Psoas muscle (tissue), 8 donors: ENCODE results near the gene ZC3H8. TPM values are rescaled to one million over a fixed set of nuclear protein-coding genes. Genes with fewer than 3 reads are reported as not detected.

ENCODE experiments used
- ATAC-seq, 4 donors: fragments of 200-7000 bp; cut with Tn5 transposase; one replicate each; pipeline ENCODE4 v1.9.1; 2020; ENCODE audit warnings: moderate library complexity in 3 of 4, mild to moderate bottlenecking in 2 of 4
- DNase-seq, 2 donors: peaks; one replicate each; pipeline ENCODE4 v3.0.0-alpha.2; 2020
- H3K27ac ChIP-seq: fragments of 200-600 bp; one replicate; pipeline ENCODE4 v1.8.0; 2022
- H3K27me3 ChIP-seq, 3 donors: fragments of 200-600 bp in 1 of 3; one replicate each; pipeline versions ENCODE4 v1.6.1 to v1.8.0; 2013 to 2022; ENCODE audit warnings: low read length in 2 of 3, mild to moderate bottlenecking in 2 of 3, moderate library complexity in 1 of 3; ENCODE audit not compliant: insufficient read depth in 3 of 3
- H3K36me3 ChIP-seq, 2 donors: fragments of 200-600 bp in 1 of 2; one replicate each; pipeline versions ENCODE4 v1.6.1 to v1.8.0; 2013 to 2022; ENCODE audit warnings: low read depth in 1 of 2, mild to moderate bottlenecking in 1 of 2, moderate library complexity in 1 of 2; ENCODE audit not compliant: insufficient read depth in 1 of 2
- H3K4me1 ChIP-seq: fragments of 200-600 bp; one replicate; pipeline ENCODE4 v1.8.0; 2022
- H3K4me3 ChIP-seq: fragments of 200-600 bp; one replicate; pipeline ENCODE4 v1.8.0; 2022; ENCODE audit warnings: mild to moderate bottlenecking
- H3K9me3 ChIP-seq: fragments of 200-600 bp; one replicate; pipeline ENCODE4 v1.8.0; 2022
- CTCF ChIP-seq: fragments of 200-600 bp; IDR thresholded peaks from one replicate; pipeline ENCODE4 v1.8.0; 2022; ENCODE audit warnings: antibody characterized with exemption
- WGBS, 3 donors: extraction: QIAGEN DNeasy Blood & Tissue Kit; methylation state at CpG; one replicate each; pipeline versions ENCODE4 v1.1.6 to v1.1.7; 2013; 5-methylcytosine and 5-hydroxymethylcytosine counted together
- intact Hi-C, 2 donors: fragments of 100-400 bp; cut with DNase I; formaldehyde crosslinking; loops; one replicate each; pipeline versions ENCODE4 v1.11.0 to v1.14.2; 2022
- polyA plus RNA-seq, 3 donors: library from polyadenylated mRNA; stranded (reverse); fragments of 200-250 nt; gene quantifications; one replicate each; pipeline ENCODE4 v1.2.3, GENCODE V29; 2013
- total RNA-seq, 4 donors: library from RNA; stranded (reverse); fragmentation: NEBNext Ultra II Directional in 2 of 4; extraction: Animal tissue kit (Norgen Biotek cat#: 25700) in 2 of 4; gene quantifications; one replicate each; pipeline versions ENCODE4 v1.2.1 to v1.2.4, GENCODE V29; 2021 to 2023
- donor health status: healthy with polysubstance abuse.
- donor health status: DM: no; HTN: no; CAD: no; lungs with moderate emphysema.
- donor health status: Bipolar disorder and iron deficiency.
- donor health status: healthy.
- donor health status: DM: yes; HTN: yes; CAD: no.
- donor health status: DM: no; HTN: no; CAD: no.
- donor health status: DM: no; HTN: no; CAD: no.
- donor health status: DM: yes; HTN: yes; CAD: no.

Gene ZC3H8
- total and polyA plus RNA-seq, 7 donors, result 8.3 to 22.5 (median 15.2) TPM

DNA sequence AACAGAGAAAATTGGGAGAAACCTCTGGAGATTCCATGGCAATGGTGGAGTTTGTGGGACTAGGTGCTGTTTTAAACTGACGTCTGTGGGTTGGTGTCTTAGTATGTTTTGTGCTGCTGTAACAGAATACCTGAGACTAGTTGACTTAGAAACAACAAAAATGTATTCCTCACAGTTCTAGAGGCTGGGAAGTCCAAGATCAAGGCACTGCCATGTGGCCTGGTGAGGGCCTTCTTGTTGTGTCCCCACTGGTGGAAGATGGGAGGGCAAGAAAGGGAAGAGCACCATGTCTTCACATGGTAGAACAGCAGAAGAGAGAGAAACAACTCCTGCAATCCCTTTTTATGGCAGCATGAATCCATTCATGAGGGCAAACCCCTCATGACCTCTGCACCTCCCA lies 13.7 kb upstream of the ZC3H8 start:
- Histone ChIP-seq H3K27ac (no peak overlapping the region), H3K27me3 (no peaks in the 10 kb centered on the region), H3K9me3 (no peaks in the 10 kb centered on the region), H3K4me1 (no peaks in the 10 kb centered on the region), H3K4me3 (no peak overlapping the region), H3K36me3 (no peaks in the 10 kb centered on the region)
- no peak for TF ChIP-seq CTCF
- 81 to 100% (median 95%) methylated on average over 1 of the region's 1 CpG for WGBS, 3 donors
- intact Hi-C loops, result no loop called here
- DNase-seq, result no peak
- ATAC-seq, result no peak

- H3K4me3 ChIP-seq, result no peak overlapping the region
- no peaks in the 10 kb centered on the region for H3K36me3 ChIP-seq
- no peak for TF ChIP-seq CTCF
- H3K27ac ChIP-seq, result no peak overlapping the region
- peaks cover 3% of the 10 kb centered on the region for H3K4me1 ChIP-seq
- ATAC-seq (no peak), DNase-seq (no peak)
- intact Hi-C loops, result no loop called here
- H3K27me3 ChIP-seq, result no peaks in the 10 kb centered on the region
- H3K9me3 ChIP-seq, result peaks cover 6% of the 10 kb centered on the region
Measured at GRCh38 chr2:112262876-112263275, 8.0 kb upstream of the ZC3H8 start.

DNA sequence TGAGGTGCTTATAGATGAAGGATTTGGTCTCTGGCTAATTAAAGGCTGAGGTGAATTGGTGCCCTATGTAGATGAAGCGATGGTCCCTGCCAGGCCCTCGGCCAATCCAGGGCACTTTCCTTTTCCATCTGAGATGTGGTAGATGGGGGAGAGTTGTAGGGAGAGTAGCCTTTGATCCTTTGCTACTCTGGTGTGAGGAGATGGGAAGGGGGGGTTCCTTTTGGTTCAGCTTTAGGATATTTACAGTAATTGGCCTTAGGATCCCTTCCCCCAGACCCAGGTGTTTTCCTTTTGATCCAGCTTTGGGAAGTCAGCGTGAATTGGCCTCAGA lies 5.4 kb upstream of the ZC3H8 start:
- Histone ChIP-seq H3K4me1 (peaks cover 3% of the 10 kb centered on the region), H3K27me3 (no peaks in the 10 kb centered on the region), H3K9me3 (peaks cover 6% of the 10 kb centered on the region), H3K4me3 (no peak overlapping the region), H3K27ac (no peak overlapping the region), H3K36me3 (no peaks in the 10 kb centered on the region)
- no peak for TF ChIP-seq CTCF
- DNase-seq, result no peak
- WGBS, 3 donors, result 97 to 100% (median 98%) methylated on average over 3 of the region's 3 CpGs
- intact Hi-C loops, result no loop called here
- no peak for ATAC-seq

DNA sequence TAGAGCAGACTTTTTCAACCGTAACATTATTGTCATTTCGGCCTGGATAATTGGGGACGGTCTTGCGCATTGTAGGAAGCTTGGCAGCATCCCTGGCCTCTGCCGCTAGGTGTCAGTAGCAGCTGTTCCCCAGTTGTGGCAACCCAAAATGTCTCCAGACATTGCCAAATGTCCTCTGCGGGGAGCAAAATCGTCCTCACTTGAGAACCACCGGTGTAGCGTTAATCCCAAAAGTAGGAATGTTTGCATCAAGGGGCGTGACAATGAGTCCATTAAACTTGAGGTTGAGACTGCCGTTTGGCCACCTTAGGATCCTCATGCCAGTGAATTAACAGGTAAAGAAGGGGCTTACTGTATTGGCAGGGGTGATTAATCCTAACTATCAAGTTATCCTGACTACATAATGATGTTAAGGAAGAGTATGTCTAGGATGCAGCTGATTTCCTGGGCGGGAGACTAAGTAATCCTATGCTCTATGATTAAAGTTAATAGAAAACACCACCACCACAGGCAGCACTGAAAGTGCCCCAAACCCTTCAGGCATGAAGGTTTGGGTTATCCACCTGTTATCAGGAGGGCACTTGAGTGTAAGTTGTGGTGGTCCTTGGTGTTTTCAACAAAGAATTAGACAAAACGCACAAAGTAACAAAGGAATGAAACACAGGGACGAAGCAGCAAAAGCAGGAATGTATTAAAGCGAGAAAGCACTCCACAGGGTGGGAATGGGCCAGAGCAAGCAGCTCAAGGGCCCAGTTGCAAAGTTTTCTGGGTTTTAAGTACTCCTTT lies 4.9 kb upstream of the ZC3H8 start:
- peaks cover 3% of the 10 kb centered on the region for H3K4me1 ChIP-seq
- no peak overlapping the region for H3K27ac ChIP-seq
- H3K36me3 ChIP-seq, result no peaks in the 10 kb centered on the region
- WGBS, 3 donors, result 20 to 24% (median 21%) methylated on average over 15 of the region's 15 CpGs
- H3K9me3 ChIP-seq, result peaks cover 6% of the 10 kb centered on the region
- H3K4me3 ChIP-seq, result peak overlapping the region; percentile 41
- no peaks in the 10 kb centered on the region for H3K27me3 ChIP-seq
- intact Hi-C loops, result loop anchor here (5.0 to 10.0 kb wide), 4 partner anchors 173 to 375 kb away; partner anchors contain the start of genes RGPD8 (in 2 of the 2), ANAPC1 (in 1 of the 2) and CHCHD5 (in 1 of the 2)
- peak; percentile 93 for TF ChIP-seq CTCF
- peak; percentile 84 to 89 for DNase-seq
- peak; percentile 63 to 79 (median 70) for ATAC-seq

DNA sequence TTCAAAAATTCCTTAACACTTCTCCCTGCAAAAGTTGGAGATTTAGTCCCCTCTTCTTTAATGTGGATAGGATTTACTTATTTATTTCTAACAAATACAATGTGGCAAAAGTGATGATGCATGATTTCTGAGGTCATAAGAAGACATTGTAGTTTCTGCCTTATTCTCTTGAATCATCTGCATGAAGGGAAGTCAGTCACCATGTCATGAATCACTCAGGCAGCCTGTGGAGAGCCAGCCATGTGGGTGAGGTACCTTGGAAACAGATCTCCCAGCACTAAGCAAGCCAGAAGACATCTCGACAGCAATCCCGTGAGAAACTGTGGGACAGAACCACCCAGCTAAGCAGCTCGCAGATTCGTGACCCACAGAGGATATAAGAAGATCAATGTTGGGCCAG lies 2.7 kb upstream of the ZC3H8 start:
- Histone ChIP-seq H3K36me3 (no peaks in the 10 kb centered on the region), H3K27ac (no peak overlapping the region), H3K4me3 (no peak overlapping the region), H3K4me1 (peaks cover 10% of the 10 kb centered on the region), H3K27me3 (no peaks in the 10 kb centered on the region), H3K9me3 (peaks cover 2% of the 10 kb centered on the region)
- no peak for DNase-seq
- 65 to 83% (median 75%) methylated on average over 4 of the region's 4 CpGs for WGBS, 3 donors
- no peak for TF ChIP-seq CTCF
- ATAC-seq, result no peak
- intact Hi-C loops, result loop anchor here (5.0 to 10.0 kb wide), 4 partner anchors 175 to 373 kb away; partner anchors contain the start of genes RGPD8 (in 2 of the 2), ANAPC1 (in 1 of the 2) and CHCHD5 (in 1 of the 2)
